ENCODE results near the gene DIPK1B.

DIPK1B gene

GRCh38 chr9:136675477-136676296 is 36.7 kb upstream of the DIPK1B start:
- no peak for DNase-seq (ENCODE audit: insufficient read length)

GRCh38 chr9:136676297-136676794 is 36.0 kb upstream of the DIPK1B start:
- DNase-seq (ENCODE audit: insufficient read length) (no peak), FAIRE-seq (no peak)
- TF ChIP-seq TAF1 (IDR thresholded peaks at IDR 0.05; ENCODE audit: borderline replicate concordance, low read depth, low read length) (no peak), POLR2AphosphoS5 (IDR thresholded peaks at IDR 0.05; ENCODE audit: low read depth, low read length) (no peak), POLR2A (IDR thresholded peaks at IDR 0.05; ENCODE audit: low read depth, low read length) (no peak)

More at GRCh38 chr9:136675477-136676296, 36.7 kb upstream of the DIPK1B start:
- no peak for FAIRE-seq
- TF ChIP-seq POLR2A (IDR thresholded peaks at IDR 0.05; ENCODE audit: low read depth, low read length) (no peak), POLR2AphosphoS5 (IDR thresholded peaks at IDR 0.05; ENCODE audit: low read depth, low read length) (no peak), TAF1 (IDR thresholded peaks at IDR 0.05; ENCODE audit: borderline replicate concordance, low read depth, low read length) (no peak)

GRCh38 chr9:136676920-136677686 is 35.3 kb upstream of the DIPK1B start:
- TF ChIP-seq POLR2A (IDR thresholded peaks at IDR 0.05; ENCODE audit: low read depth, low read length) (no peak), POLR2AphosphoS5 (IDR thresholded peaks at IDR 0.05; ENCODE audit: low read depth, low read length) (no peak), TAF1 (IDR thresholded peaks at IDR 0.05; ENCODE audit: borderline replicate concordance, low read depth, low read length) (no peak)
- DNase-seq (ENCODE audit: insufficient read length) (no peak), FAIRE-seq (no peak)

- DNase-seq (ENCODE audit: insufficient read length), result no peak
- TF ChIP-seq POLR2AphosphoS5 (IDR thresholded peaks at IDR 0.05; ENCODE audit: low read depth, low read length) (no peak), POLR2A (IDR thresholded peaks at IDR 0.05; ENCODE audit: low read depth, low read length) (no peak), TAF1 (IDR thresholded peaks at IDR 0.05; ENCODE audit: borderline replicate concordance, low read depth, low read length) (no peak)
- no peak for FAIRE-seq
These were observed 34.3 kb upstream of the DIPK1B start for GRCh38 chr9:136678034-136678433.

- no peak for FAIRE-seq
- TF ChIP-seq TAF1 (IDR thresholded peaks at IDR 0.05; ENCODE audit: borderline replicate concordance, low read depth, low read length) (no peak), POLR2A (IDR thresholded peaks at IDR 0.05; ENCODE audit: low read depth, low read length) (no peak), POLR2AphosphoS5 (IDR thresholded peaks at IDR 0.05; ENCODE audit: low read depth, low read length) (no peak)
- no peak for DNase-seq (ENCODE audit: insufficient read length)
These were observed 33.7 kb upstream of the DIPK1B start for GRCh38 chr9:136678624-136679023.

- DNase-seq (ENCODE audit: insufficient read length) (no peak), FAIRE-seq (no peak)
- no peak for TF ChIP-seq TAF1 (IDR thresholded peaks at IDR 0.05; ENCODE audit: borderline replicate concordance, low read depth, low read length)
- TF ChIP-seq POLR2AphosphoS5 (IDR thresholded peaks at IDR 0.05; ENCODE audit: low read depth, low read length), result no peak
- TF ChIP-seq POLR2A (IDR thresholded peaks at IDR 0.05; ENCODE audit: low read depth, low read length), result no peak
These were observed 32.9 kb upstream of the DIPK1B start for GRCh38 chr9:136679431-136679941.

- TF ChIP-seq POLR2AphosphoS5 (IDR thresholded peaks at IDR 0.05; ENCODE audit: low read depth, low read length) (no peak), POLR2A (IDR thresholded peaks at IDR 0.05; ENCODE audit: low read depth, low read length) (no peak), TAF1 (IDR thresholded peaks at IDR 0.05; ENCODE audit: borderline replicate concordance, low read depth, low read length) (no peak)
- FAIRE-seq, result no peak
These were observed 31.3 kb upstream of the DIPK1B start for GRCh38 chr9:136681029-136681428.

GRCh38 chr9:136681945-136682699 is 30.2 kb upstream of the DIPK1B start:
- no peak for DNase-seq (ENCODE audit: insufficient read length)
- no peak for FAIRE-seq
- TF ChIP-seq POLR2AphosphoS5 (IDR thresholded peaks at IDR 0.05; ENCODE audit: low read depth, low read length) (no peak), TAF1 (IDR thresholded peaks at IDR 0.05; ENCODE audit: borderline replicate concordance, low read depth, low read length) (no peak), POLR2A (IDR thresholded peaks at IDR 0.05; ENCODE audit: low read depth, low read length) (no peak)

More at GRCh38 chr9:136681029-136681428, 31.3 kb upstream of the DIPK1B start:
- DNase-seq (ENCODE audit: insufficient read length), result no peak

- FAIRE-seq, result no peak
- TF ChIP-seq TAF1 (IDR thresholded peaks at IDR 0.05; ENCODE audit: borderline replicate concordance, low read depth, low read length), result no peak
- TF ChIP-seq POLR2A (IDR thresholded peaks at IDR 0.05; ENCODE audit: low read depth, low read length), result no peak
- no peak for TF ChIP-seq POLR2AphosphoS5 (IDR thresholded peaks at IDR 0.05; ENCODE audit: low read depth, low read length)
- DNase-seq (ENCODE audit: insufficient read length), result no peak
These were observed 29.7 kb upstream of the DIPK1B start for GRCh38 chr9:136682710-136683109.

- FAIRE-seq (no peak), DNase-seq (ENCODE audit: insufficient read length) (no peak)
- no peak for TF ChIP-seq POLR2AphosphoS5 (IDR thresholded peaks at IDR 0.05; ENCODE audit: low read depth, low read length)
- no peak for TF ChIP-seq TAF1 (IDR thresholded peaks at IDR 0.05; ENCODE audit: borderline replicate concordance, low read depth, low read length)
- no peak for TF ChIP-seq POLR2A (IDR thresholded peaks at IDR 0.05; ENCODE audit: low read depth, low read length)
These were observed 29.1 kb upstream of the DIPK1B start for GRCh38 chr9:136683173-136683745.
